Epithelial cell of esophagus (primary cell): Measurements from ENCODE around the gene MPEG1.

Experiments
- DNase-seq: peaks from one replicate; pipeline ENCODE4 v3.0.0; 2010; ENCODE audit warnings: low read depth
- H3K4me3 ChIP-seq: 2 replicates; pipeline ENCODE4 v1.5.1; 2011; ENCODE audit warnings: mild to moderate bottlenecking, low read length, control low read depth
- CTCF ChIP-seq: IDR thresholded peaks from 2 replicates; pipeline ENCODE4 v1.5.1; 2011; ENCODE audit warnings: low read depth, mild to moderate bottlenecking, low read length, control low read depth, inconsistent platforms; ENCODE audit not compliant: insufficient read depth; ENCODE audit errors: missing control alignments

The MPEG1 gene

GRCh38 chr11:59179121-59179520 lies 33.6 kb downstream of the MPEG1 start:
- H3K4me3 ChIP-seq, result no peak overlapping the region
- TF ChIP-seq CTCF, result no peak
- no peak for DNase-seq

GRCh38 chr11:59178402-59178801 lies 34.3 kb downstream of the MPEG1 start:
- no peak overlapping the region for H3K4me3 ChIP-seq
- TF ChIP-seq CTCF, result no peak
- no peak for DNase-seq

- no peak for DNase-seq
- no peak overlapping the region for H3K4me3 ChIP-seq
- no peak for TF ChIP-seq CTCF
These were observed 36.4 kb downstream of the MPEG1 start for GRCh38 chr11:59176330-59176729.

- no peak for DNase-seq
- TF ChIP-seq CTCF, result no peak
- H3K4me3 ChIP-seq, result peak overlapping the region; percentile 2
These were observed 37.6 kb downstream of the MPEG1 start for GRCh38 chr11:59175091-59175501.

GRCh38 chr11:59174664-59175033 lies 38.1 kb downstream of the MPEG1 start:
- peak; percentile 97 for DNase-seq
- peak overlapping the region; percentile 63 for H3K4me3 ChIP-seq
- TF ChIP-seq CTCF, result peak; percentile 2

GRCh38 chr11:59173964-59174663 lies 38.6 kb downstream of the MPEG1 start:
- peak overlapping the region; percentile 63 for H3K4me3 ChIP-seq
- peak; percentile 91 for DNase-seq

More at GRCh38 chr11:59173964-59174663, 38.6 kb downstream of the MPEG1 start:
- TF ChIP-seq CTCF, result no peak
